Sigmoid colon (tissue), 4 donors: ENCODE measurements around the gene RTN4RL2.

Source experiments
- CTCF ChIP-seq, 4 experiments: fragments of 450-650 bp in 3 of 4; fragments of 200-600 bp in 1 of 4; IDR thresholded peaks; one replicate each; pipeline ENCODE4 v1.5.1; 2016 to 2019; ENCODE audit warnings: antibody characterized with exemption in 4 of 4, mild to moderate bottlenecking in 3 of 4, moderate library complexity in 2 of 4
- EP300 ChIP-seq, 4 donors: sonication (generic); formaldehyde crosslinking; IDR thresholded peaks; one replicate each; pipeline ENCODE4 v1.6.1; 2017; ENCODE audit warnings: antibody characterized with exemption in 4 of 4
- POLR2A ChIP-seq, 2 donors: fragments of 450-650 bp; IDR thresholded peaks; one replicate each; pipeline ENCODE4 v1.6.1; 2016; ENCODE audit warnings: antibody characterized with exemption in 2 of 2, mild to moderate bottlenecking in 2 of 2, moderate library complexity in 2 of 2
- POLR2AphosphoS5 ChIP-seq, 4 donors: sonication (generic); formaldehyde crosslinking; IDR thresholded peaks; one replicate each; pipeline ENCODE4 v1.6.1; 2017; ENCODE audit warnings: antibody characterized with exemption in 4 of 4

GRCh38 chr11:57467508-57468157 is 7.3 kb downstream of the RTN4RL2 start:
- TF ChIP-seq CTCF (IDR thresholded peaks at IDR 0.05) (no peak), POLR2A (IDR thresholded peaks at IDR 0.05) (no peak), EP300 (IDR thresholded peaks at IDR 0.05) (no peak), POLR2AphosphoS5 (IDR thresholded peaks at IDR 0.05) (no peak)
